Stimulated activated CD8-positive, alpha-beta memory T cell treated with anti-CD3 and anti-CD28 coated beads, Interleukin-7, amount 100 ng/mL, for 24 hours (primary cell): Measurements from ENCODE around the gene PGM5.
"Not testable (repeated sequence)": the region's sequence is repeated elsewhere in the genome, so short reads cannot be mapped to it uniquely, and the experiment has no call there.

Experiments used
- DNase-seq: peaks from one replicate; pipeline ENCODE4 v3.0.0-alpha.2; 2020; ENCODE audit warnings: low read depth

PGM5 gene

DNA sequence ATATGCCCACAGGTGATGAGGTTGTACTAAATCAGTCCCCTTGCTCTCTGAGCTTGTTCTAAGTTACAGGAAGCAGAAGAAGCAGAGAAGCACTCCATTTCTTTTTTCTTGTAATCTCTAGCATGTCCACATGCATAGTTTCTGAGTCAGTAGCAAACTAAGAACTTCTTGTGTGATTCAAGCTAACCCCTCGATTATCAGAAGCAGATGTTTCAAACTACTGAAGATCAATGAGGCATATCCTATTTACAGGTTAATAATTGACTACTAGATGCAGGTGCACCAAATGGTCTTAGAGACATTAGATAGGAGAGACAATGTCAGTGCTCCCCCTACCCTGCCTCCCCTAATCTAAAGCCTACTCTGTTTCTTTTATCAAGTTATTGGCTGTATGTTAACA, 21.3 kb downstream of the PGM5 start:
- not testable (repeated sequence) for DNase-seq

DNA sequence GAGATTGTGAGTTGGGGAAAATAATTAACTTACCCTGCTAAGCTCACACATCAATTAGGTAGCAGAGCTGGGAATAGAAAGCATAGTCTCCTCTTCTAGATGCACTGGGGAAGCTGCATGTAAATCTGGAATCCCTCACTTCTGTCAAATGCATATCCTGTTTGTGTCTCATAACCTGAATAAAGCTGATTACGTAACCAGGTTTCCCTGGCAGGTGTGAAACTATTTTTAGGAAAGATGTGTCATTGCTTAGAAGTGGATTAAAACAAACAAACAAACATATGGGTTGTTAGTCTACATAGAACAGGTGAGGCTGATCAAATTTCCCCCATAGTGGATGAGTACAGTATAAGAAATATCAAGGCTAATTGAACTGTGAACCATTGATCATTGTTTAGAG, 27.5 kb downstream of the PGM5 start:
- not testable (repeated sequence) for DNase-seq

GRCh38 chr9:68389558-68389957, 33.1 kb downstream of the PGM5 start:
- not testable (repeated sequence) for DNase-seq

DNA sequence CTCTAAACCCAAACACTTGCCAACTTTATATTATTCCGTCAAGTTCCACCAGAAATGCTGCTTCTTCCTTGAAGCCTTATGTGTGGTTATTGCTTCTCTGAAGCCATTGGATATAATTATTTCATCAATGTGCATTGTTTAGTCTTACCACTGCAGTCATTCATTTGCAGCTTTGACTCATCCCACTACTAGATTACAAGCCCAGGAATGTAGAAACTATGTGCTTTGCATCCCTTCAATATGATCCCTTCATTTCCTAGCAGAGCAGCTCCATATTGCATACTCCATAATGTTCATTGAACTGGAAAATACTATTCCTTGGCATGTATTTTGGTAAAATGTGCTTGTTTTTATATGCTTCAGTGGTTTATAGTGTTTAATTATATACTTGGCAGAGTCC, 34.3 kb downstream of the PGM5 start:
- DNase-seq = not testable (repeated sequence)

GRCh38 chr9:68396411-68397094, 40.1 kb downstream of the PGM5 start:
- DNase-seq = not testable (repeated sequence)

GRCh38 chr9:68397095-68397423, 40.6 kb downstream of the PGM5 start:
- not testable (repeated sequence) for DNase-seq

DNA sequence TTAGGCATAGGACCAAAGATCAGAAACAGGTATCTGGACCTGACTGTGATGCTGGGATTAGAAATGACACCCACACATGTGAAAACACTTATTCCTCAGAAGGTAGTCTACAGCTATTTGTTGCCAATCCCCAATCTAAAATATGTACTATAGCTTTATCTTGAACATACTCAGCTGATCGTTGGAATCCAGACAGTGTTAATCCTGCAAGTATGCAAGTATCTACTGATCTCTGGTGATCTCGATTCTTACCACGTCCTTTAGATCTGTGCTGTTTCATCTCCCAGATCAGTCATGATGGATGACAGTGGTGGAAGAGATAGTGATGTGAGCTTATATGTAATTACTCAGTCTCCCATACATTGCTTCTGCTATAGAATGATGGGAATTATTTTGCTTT, 41.4 kb downstream of the PGM5 start:
- not testable (repeated sequence) for DNase-seq

- DNase-seq = not testable (repeated sequence)
These were observed 41.9 kb downstream of the PGM5 start for GRCh38 chr9:68398324-68398723.

DNA sequence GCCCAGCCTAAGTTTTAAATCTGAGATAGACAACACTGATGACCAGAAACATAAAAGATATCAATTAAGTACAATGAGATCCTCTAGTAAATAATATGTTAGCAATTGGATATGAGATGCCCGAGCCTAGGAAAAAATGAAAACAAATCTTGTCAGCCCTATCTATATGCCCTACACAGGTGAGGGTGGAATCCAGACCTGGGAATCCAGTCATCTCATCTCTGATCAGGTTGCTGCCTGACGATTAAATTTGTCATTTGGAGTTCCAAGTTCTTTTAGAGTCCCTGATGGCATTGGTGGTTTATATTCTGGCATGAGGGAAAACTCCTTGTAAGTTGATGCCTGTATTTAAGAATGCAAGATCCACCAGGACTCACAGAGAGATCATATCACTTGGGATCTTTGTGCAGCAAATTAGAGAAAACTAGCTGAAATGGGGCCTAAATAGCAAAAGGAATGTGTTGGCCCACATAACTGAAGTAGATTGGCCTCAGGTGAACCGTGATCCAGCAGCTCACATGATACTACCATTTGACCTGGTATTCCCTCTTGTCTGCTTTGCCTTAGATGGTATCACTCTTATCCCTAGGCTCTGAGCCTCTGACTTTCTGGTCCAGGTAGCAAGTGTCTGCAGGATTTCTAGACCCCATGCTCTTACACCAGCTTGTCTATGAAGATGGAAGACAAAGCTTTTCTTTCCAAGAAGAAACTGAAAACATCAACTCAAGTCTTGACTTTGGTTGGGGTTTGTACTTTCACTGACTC, 48.2 kb downstream of the PGM5 start:
- DNase-seq = not testable (repeated sequence)

DNA sequence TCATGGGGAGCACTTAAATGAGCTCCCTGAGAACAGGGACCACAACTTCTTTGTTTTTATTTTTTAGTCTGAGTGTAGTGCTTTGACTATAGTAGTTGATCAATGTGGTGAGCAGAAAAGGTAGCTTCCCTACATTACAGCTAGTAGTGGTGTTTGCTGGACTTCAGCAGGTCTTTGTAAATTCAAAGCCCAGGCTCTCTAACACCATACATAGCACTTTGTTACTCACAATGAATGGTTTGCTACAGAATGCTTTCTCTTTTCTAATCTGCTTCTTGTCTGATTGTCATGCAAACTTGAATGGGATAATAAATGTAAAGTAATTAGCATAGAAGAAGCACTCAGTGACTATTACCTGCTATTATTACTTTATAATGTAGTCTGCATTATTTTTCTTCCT, 55.5 kb downstream of the PGM5 start:
- DNase-seq = not testable (repeated sequence)

DNA sequence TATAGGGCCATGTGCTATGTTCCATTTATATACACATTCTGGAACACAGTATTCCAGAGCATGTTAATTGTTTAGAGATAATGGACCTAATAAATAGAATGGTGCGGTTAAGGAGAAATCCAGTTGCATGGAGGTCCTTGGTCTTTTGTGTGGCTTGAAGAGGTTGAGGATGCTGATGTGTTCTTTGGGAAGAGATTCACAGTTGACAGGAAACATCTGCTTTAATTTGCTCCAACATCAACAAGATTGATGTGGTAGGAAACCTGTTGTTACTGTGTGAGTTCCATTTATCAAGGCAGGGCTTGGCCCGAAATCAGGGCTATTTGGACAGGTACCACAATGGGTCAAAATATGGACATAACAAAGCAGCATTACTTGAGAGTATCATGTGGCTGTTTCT, 56.3 kb downstream of the PGM5 start:
- not testable (repeated sequence) for DNase-seq

DNA sequence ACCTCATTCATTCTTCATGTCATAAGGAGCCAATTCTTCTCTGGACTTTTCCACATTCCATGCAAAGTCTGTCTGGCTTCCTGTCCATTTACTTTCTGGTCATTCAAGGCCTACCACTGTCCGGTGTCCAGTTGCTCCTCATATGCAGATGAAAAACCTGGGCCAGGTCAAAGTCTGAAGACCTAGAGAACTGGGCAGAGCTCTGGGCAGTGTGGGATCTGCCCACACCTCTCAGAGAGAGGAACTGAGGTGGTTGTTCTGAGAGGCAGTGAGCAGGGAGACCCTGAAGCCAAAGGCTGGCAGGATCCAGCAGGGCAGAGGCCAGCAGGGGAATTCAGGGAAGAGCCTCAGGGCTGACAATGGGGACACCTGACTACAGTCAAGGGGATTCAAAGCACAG, 58.7 kb downstream of the PGM5 start:
- DNase-seq = not testable (repeated sequence)

GRCh38 chr9:68416936-68417564, 60.6 kb downstream of the PGM5 start:
- DNase-seq = no peak

GRCh38 chr9:68417762-68418161, 61.4 kb downstream of the PGM5 start:
- no peak for DNase-seq

DNA sequence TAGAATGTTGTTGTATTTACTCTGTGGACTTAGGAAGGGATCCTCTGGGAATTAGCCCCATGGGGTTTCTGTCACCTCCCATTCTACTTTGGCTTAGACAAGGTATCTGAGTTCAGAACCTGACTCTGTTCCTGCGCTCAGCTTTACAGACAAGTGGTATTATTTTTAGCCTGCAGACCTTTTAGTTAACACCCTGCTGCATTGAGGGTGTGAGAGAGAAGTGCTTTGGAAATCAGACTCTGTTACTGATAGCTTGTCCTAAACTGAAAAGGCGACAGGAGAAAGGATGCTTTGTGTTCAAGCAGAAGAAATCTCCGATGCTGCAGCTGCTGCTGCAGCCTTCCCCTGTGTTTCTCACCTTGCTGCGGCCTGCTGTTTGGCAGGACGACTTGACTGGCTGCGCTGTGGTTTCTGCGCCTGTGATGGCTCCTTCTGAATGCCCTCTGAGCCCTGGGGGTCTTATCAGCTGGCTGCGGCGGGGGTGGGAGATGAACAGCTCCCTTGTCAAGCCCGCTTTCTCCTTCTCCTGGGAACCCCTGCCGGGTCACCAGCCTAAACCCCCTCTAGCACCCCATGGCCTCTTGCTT, 61.9 kb downstream of the PGM5 start:
- no peak for DNase-seq

GRCh38 chr9:68419901-68420300, 63.5 kb downstream of the PGM5 start:
- DNase-seq = no peak

GRCh38 chr9:68426755-68427154, 70.3 kb downstream of the PGM5 start:
- no peak for DNase-seq

DNA sequence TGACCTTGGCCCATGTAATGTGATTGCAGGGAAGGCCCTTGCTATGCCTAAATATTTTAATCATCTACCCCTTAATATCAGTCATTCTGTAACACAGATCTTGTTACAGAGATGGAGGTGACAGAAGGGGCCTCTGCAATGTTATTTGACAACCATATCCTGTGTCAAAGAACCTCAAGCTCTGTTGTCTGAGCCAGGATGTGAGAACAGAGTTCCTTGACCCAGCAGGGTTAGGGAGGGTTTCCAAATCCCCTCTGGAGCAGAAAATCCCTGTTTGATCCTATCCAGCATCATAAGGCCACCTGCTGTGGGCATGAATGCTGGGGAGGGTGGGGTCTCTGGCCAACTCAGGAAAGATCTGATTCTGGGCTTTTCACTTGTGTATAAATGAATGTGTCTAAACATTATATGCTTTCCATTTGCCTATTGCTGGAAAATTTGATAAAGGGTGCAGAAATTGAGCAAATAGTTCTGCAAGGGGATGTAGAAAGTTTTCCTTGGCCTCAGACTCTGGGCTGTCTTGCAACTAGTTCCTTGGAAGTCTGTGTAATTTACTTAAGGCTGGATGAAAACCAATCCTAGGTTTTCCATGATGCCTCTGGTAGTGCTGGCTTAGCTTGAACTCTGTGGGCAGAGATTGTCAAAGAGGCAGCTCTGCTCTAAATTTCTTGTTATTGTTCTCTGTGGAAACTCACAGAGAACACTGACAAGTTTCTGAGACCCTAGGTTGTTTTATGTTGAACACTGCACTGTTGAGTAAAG, 71.0 kb downstream of the PGM5 start:
- DNase-seq = no peak

DNA sequence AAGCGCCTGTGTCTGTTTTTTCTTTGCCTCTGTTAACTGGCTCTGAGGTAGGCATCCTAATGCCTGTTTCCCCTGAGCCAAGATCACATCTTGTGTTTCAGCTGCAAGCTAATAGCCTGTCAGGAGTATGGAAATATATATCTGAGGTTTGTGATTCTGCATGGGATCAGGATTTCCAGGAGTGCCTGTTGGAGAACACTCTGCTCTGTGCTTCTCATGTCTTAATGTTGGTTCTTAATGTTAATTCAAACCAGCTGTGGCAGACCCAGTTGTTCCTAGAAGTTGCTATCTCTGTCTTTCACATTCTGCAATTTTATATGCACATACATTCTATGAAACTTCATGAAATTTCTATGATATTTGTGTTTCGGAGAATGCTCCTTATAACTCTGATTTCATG, 72.1 kb downstream of the PGM5 start:
- DNase-seq = no peak

- no peak for DNase-seq
These were observed 73.2 kb downstream of the PGM5 start for GRCh38 chr9:68429631-68430030.

- DNase-seq = no peak
These were observed 74.9 kb downstream of the PGM5 start for GRCh38 chr9:68431307-68431706.

DNA sequence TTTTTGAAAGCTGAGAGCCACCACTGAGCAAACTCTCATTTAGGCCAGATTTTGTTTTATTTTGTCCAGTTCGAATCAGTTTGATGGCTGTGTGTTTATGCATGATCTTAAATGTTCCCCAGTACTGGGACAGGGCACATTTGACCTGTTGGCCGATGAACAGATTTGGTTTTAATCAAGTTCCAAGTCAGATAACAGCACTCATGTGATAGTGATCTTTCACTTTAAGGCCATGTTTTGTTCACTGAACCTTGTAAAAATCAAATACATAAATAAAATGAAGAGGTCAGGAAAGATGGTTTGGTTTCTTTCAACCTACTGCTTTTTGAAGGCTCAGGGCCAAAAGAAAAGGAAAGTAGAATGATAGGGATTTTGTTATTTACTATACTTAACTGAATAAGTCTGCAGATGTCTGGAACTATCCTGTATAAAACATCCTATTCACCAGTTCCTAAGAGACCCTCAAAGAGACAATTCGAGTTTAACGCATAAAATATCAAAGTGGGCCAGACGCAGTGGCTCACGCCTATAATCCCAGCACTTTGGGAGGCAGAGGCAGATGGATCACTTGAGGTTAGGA, 77.2 kb downstream of the PGM5 start:
- no peak for DNase-seq
